IPS-15b (cell line): ENCODE measurements around the gene CRYBB1.
A peak's percentile ranks its signal among the peaks of the same experiment; 100 is the strongest.

ENCODE experiments used
- H3K27me3 ChIP-seq: one replicate; pipeline ENCODE4 v1.6.1; 2013; ENCODE audit warnings: low read length; ENCODE audit not compliant: control insufficient read depth, insufficient read depth
- H3K36me3 ChIP-seq: one replicate; pipeline ENCODE4 v1.6.1; 2013; ENCODE audit warnings: low read length; ENCODE audit not compliant: control insufficient read depth, insufficient read depth
- H3K4me1 ChIP-seq: one replicate; pipeline ENCODE4 v1.6.1; 2013; ENCODE audit warnings: mild to moderate bottlenecking, low read length; ENCODE audit not compliant: control insufficient read depth, insufficient read depth
- H3K4me3 ChIP-seq: one replicate; pipeline ENCODE4 v1.5.1; 2013; ENCODE audit warnings: low read depth, low read length
- H3K9ac ChIP-seq: one replicate; pipeline ENCODE4 v1.6.1; 2013; ENCODE audit warnings: low read depth, mild to moderate bottlenecking, low read length
- H3K9me3 ChIP-seq: one replicate; pipeline ENCODE4 v1.6.1; 2013; ENCODE audit warnings: mild to moderate bottlenecking, low read length; ENCODE audit not compliant: control insufficient read depth, insufficient read depth

CRYBB1 gene

GRCh38 chr22:26617271-26618199 lies at the start of gene CRYBB1:
Gene CRYBB1 (minus strand): TSS chr22:26618027. CDS start chr22:26616319, 1,708 bp downstream.
- no peaks in the 10 kb centered on the region for H3K9me3 ChIP-seq
- H3K4me3 ChIP-seq = no peak within 1 kb of the TSS
- peaks cover 15% of the 10 kb centered on the region for H3K27me3 ChIP-seq
- H3K4me1 ChIP-seq = peaks cover 37% of the 10 kb centered on the region
- H3K36me3 ChIP-seq = no peaks in the 10 kb centered on the region
- H3K9ac ChIP-seq = no peak within 1 kb of the TSS

DNA sequence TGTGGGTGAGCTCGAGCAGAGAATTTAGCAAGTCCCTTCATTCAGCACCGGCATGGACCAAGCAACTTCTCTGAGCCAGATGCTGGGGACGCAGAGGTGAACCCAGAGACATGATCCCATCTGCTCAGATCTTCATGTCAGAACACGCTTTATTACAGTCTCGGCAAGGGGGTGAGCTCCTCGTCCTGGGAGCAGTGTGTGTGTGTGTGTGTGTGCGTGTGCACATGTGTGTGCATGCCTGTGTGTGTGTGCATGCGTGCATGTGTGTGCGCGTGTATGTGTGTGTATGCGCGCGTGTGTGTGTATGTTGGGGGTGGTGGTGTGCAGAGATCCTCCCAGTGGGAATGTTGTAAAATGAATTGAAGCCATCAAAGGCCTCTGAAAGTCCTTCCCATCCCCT lies 49.3 kb upstream of the CRYBB1 start:
- H3K36me3 ChIP-seq = peaks cover 42% of the 10 kb centered on the region
- no peaks in the 10 kb centered on the region for H3K27me3 ChIP-seq
- no peak overlapping the region for H3K9ac ChIP-seq
- H3K4me3 ChIP-seq = no peak overlapping the region
- H3K9me3 ChIP-seq = no peaks in the 10 kb centered on the region
- H3K4me1 ChIP-seq = peaks cover 12% of the 10 kb centered on the region

DNA sequence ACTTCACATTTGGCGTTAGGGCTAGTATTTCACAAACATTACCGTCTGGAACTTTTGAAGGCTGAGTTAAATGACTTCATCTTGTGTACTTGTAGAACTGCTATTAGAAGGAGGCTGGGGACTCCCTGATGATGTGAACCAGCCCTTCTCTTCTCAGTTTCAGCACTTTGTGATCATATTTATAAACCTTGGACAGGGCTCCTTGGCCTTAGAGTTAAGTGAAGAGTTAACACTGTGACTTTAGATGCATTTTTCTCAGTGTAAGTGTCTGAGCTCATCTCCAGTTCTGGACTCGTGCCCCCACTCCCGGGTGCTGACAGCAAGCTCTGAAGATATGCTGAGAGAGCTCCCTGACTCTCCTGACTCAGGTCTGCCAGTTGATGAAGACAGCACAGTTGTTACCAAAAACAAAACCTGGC lies 48.0 kb upstream of the CRYBB1 start:
- H3K9ac ChIP-seq = no peak overlapping the region

DNA sequence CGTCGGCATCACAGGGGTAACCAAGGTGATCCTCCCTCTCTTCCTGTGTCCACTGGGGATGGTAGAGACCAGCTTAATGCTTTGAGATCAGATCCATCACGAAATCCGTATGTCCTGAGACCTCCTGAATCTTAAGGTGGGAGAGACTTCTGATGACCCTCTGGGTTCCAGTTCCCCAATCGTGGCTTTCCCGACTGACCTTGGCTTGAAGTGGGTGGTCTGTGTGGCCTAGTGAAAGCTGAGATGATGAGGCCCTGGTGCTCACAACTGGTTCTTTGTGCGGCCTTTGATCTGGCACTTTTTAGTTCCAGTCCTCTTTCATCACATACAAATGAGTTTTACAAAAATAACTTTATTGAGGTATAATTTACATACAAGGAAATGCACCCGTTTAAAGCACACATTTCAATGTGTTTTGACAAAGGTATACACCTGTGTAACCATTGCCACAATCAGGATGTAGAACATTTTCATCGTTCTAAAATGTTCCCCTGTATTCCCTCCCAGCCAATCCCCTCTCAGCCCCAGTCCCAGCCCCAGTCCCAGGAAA lies 45.6 kb upstream of the CRYBB1 start:
- Histone ChIP-seq H3K4me1 (peaks cover 14% of the 10 kb centered on the region), H3K9ac (no peak overlapping the region), H3K4me3 (no peak overlapping the region), H3K9me3 (no peaks in the 10 kb centered on the region), H3K36me3 (peaks cover 30% of the 10 kb centered on the region), H3K27me3 (no peaks in the 10 kb centered on the region)

More for the DNA sequence above, 48.0 kb upstream of the CRYBB1 start:
- Histone ChIP-seq H3K4me1 (peaks cover 19% of the 10 kb centered on the region), H3K27me3 (no peaks in the 10 kb centered on the region), H3K36me3 (peaks cover 42% of the 10 kb centered on the region), H3K9me3 (no peaks in the 10 kb centered on the region), H3K4me3 (no peak overlapping the region)

DNA sequence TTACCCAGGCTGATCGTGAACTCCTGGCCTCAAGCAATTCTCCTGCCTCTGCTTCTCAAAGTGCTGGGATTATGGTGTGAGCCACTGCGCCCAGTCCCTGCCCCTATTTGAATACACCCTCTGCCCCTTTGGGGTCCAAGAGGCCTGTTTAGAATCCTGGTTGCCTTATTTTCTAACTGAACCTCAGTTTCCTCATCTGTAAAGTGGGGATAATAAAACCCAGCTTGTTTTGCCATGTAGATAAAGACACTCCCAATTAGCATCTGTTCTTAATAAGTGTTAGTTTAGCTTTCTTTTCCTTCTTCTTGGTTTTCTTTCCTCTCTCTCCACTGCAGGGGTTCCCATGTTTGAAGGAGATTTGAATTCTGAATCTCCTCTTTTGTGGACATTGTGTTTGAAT lies 44.3 kb upstream of the CRYBB1 start:
- Histone ChIP-seq H3K4me3 (no peak overlapping the region), H3K9me3 (no peaks in the 10 kb centered on the region), H3K9ac (no peak overlapping the region), H3K4me1 (peaks cover 14% of the 10 kb centered on the region), H3K27me3 (no peaks in the 10 kb centered on the region), H3K36me3 (peaks cover 18% of the 10 kb centered on the region)

DNA sequence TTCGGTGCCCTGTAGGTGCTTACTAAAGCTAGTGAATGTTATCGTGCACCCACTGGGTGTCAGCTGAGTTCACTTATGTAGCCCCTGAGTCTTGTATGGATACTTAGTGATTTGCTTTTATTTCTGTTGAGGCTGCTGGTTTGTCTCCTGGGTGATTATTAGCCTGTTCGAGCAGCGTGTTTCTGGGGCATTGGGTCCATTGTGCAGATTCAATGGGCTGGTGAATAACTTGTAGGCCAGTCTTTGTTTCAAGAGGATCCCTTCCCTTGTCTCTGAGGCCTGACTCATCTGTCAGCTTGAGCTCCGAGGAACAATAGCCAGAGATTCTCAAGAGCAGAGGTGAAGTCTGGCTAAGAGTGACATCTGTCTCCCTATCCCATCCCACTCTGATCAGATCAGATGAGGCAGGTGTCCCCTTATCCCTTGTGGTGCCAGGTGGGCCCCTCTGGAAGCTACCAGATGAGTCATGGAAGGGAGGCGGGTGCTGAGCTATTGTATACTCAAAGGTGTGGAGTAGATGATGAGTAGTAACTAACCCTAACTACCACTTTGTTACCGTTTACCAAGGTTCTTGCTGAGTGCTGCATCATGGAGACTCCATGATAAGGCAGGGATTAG lies 43.2 kb upstream of the CRYBB1 start:
- H3K4me3 ChIP-seq = no peak overlapping the region
- no peaks in the 10 kb centered on the region for H3K9me3 ChIP-seq
- no peaks in the 10 kb centered on the region for H3K27me3 ChIP-seq
- H3K36me3 ChIP-seq = peaks cover 7% of the 10 kb centered on the region
- H3K9ac ChIP-seq = no peak overlapping the region
- peaks cover 14% of the 10 kb centered on the region for H3K4me1 ChIP-seq

- no peak overlapping the region for H3K4me3 ChIP-seq
- no peak overlapping the region for H3K9ac ChIP-seq
- H3K4me1 ChIP-seq = peaks cover 14% of the 10 kb centered on the region
Measured at GRCh38 chr22:26660356-26660755, 42.5 kb upstream of the CRYBB1 start.

DNA sequence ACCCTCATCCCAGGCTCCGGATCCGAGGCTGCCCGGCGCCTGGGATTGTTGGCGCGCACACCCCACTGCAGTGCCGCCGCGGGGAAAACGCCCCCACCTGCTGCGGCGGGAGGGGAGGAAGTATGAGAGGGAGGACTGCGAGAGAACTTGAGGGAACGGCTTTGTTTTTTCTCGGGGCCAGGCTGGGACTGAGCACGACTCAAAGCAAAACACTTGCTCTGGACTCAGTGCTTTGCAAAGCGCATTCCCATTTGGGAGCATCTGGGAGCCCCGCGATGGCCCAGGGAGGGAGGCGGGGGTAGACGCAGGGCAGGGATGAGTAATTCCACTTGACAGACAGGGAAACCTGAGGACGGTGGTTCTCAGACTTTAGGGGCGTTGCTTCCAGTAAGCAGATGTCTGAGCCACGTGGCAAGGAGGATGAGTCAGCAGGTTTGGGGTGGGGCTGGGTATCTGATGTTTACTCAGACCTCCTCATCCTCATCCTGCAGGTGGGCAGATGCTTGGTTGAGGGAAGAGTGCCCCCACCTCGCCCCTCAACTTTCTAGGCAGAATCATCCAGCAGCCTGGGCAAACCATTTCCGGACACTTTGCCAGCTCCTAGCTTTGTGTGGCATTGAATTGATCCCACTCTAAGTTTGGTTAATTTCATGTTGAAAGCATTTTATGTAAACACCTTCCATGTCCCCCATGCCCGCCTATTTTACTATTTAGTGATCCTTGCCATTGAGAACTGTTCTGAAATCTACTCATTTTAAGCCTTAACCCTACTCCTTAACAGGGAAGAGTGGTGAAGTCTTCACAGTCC lies 41.0 kb upstream of the CRYBB1 start:
- H3K36me3 ChIP-seq = peaks cover 5% of the 10 kb centered on the region
- H3K4me3 ChIP-seq = peak overlapping the region; percentile 91
- H3K9ac ChIP-seq = peak overlapping the region; percentile 70
- H3K9me3 ChIP-seq = no peaks in the 10 kb centered on the region
- H3K4me1 ChIP-seq = peaks cover 11% of the 10 kb centered on the region
- no peaks in the 10 kb centered on the region for H3K27me3 ChIP-seq

More at GRCh38 chr22:26660356-26660755, 42.5 kb upstream of the CRYBB1 start:
- H3K36me3 ChIP-seq = peaks cover 5% of the 10 kb centered on the region
- H3K27me3 ChIP-seq = no peaks in the 10 kb centered on the region
- H3K9me3 ChIP-seq = no peaks in the 10 kb centered on the region

- no peaks in the 10 kb centered on the region for H3K27me3 ChIP-seq
- H3K9ac ChIP-seq = peak overlapping the region; percentile 70
- peak overlapping the region; percentile 91 for H3K4me3 ChIP-seq
- H3K4me1 ChIP-seq = peaks cover 11% of the 10 kb centered on the region
- H3K9me3 ChIP-seq = no peaks in the 10 kb centered on the region
- peaks cover 2% of the 10 kb centered on the region for H3K36me3 ChIP-seq
Measured at GRCh38 chr22:26658161-26658560, 40.3 kb upstream of the CRYBB1 start.

GRCh38 chr22:26656891-26657851 lies 39.3 kb upstream of the CRYBB1 start, which contains the start of gene MIAT:
Gene MIAT (plus strand): TSS chr22:26657588.
- Histone ChIP-seq H3K4me1 (peaks cover 11% of the 10 kb centered on the region), H3K27me3 (no peaks in the 10 kb centered on the region), H3K4me3 (peak within 1 kb of the TSS; percentile 91), H3K36me3 (no peaks in the 10 kb centered on the region), H3K9me3 (no peaks in the 10 kb centered on the region), H3K9ac (peak within 1 kb of the TSS; percentile 75)
